Cardiac muscle cell (in vitro differentiated cells and primary cell): ENCODE data around the gene CORO1C. TPM values are rescaled to one million over a fixed set of nuclear protein-coding genes. Genes with fewer than 3 reads are reported as not detected.
"Not testable (repeated sequence)": the region's sequence is repeated elsewhere in the genome, so short reads cannot be mapped to it uniquely, and the experiment has no call there.

Experiments used
- DNase-seq, 2 donors: peaks; one replicate each; pipeline versions ENCODE4 v3.0.0 to v3.0.0-alpha.2; 2010 to 2017; ENCODE audit warnings: low read depth in 1 of 2, low spot score in 1 of 2
- H3K27ac ChIP-seq: fragments of 200-600 bp; sonication (generic); 2 replicates; pipeline ENCODE4 v1.5.1; 2016
- H3K27me3 ChIP-seq: fragments of 200-600 bp; sonication (generic); 2 replicates; pipeline ENCODE4 v1.6.0; 2016; ENCODE audit warnings: control low read depth
- H3K36me3 ChIP-seq: fragments of 200-600 bp; sonication (generic); 2 replicates; pipeline ENCODE4 v1.5.1; 2016; ENCODE audit warnings: control low read depth
- H3K4me1 ChIP-seq: fragments of 200-600 bp; sonication (generic); 2 replicates; pipeline ENCODE4 v1.8.1; 2017; ENCODE audit warnings: low read depth, mild to moderate bottlenecking, mixed run types
- H3K4me3 ChIP-seq: fragments of 200-600 bp; sonication (generic); 2 replicates; pipeline ENCODE4 v1.5.1; 2016; ENCODE audit warnings: mild to moderate bottlenecking
- H3K9me3 ChIP-seq: fragments of 200-600 bp; sonication (generic); 2 replicates; pipeline ENCODE4 v1.5.1; 2017; ENCODE audit warnings: low read depth, mild to moderate bottlenecking, control low read depth
- polyA plus RNA-seq: library from polyadenylated mRNA; unstranded; fragments of >200 nt; fragmentation: Nextera tagmentation; extraction: Ambion mirVana; gene quantifications from 2 replicates; pipeline ENCODE4 v1.2.1, GENCODE V29; 2016
- total RNA-seq: library from RNA; depleted of rRNA; stranded (reverse); fragments of >200 nt; gene quantifications from 2 replicates; pipeline ENCODE4 v1.2.3, GENCODE V29; 2016
- TF ChIP-seq, protein P1 (sequence below): IDR thresholded peaks from 2 replicates; pipeline ENCODE4 v1.5.1; 2012; ENCODE audit warnings: low read depth, mild to moderate bottlenecking, low read length

CORO1C gene
- total and polyA plus RNA-seq, 2 experiments from 2014 or later, result 65.4 to 72.5 TPM

DNA sequence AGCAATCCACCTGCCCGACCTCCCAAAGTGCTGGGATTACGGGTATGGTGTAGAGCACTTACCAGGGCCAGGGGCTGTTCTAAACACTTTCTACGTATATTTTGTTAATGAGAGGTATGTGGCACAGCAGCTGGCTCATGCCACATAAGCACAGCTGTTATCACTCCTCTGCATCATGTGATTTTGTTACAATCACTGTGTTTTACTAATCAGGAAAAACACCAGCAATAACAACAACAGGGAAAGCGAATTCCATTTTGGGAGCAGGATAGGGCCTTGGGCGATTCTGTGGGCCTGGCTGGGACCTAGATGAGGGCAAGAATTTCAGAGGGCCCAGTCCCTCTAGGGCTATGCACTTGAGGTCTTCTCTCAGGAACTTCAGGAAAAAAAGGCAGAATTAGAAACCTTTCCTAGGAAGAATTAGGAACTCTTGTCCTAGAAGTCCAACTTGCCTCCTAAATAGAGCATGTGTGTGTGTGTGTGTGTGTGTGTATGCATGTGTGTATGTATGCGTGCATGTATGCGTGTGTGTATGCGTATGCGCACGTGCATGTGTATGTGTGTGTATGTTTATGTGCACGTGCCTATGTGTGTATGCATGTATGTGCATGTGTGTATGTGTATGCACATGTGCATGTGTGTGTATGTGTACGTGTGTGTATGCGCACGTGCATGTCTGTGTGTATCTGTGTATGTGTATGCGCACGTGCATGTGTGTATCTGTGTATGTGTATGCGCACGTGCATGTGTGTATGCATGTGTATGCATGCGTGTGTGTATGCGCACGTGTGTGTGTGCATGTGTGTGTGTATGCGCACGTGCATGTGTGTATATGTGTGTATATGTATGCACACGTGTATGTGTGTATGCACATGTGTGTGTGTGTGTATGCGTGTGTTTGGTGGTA is 41.8 kb upstream of the CORO1C start:
- Histone ChIP-seq H3K27ac (no peak overlapping the region), H3K4me3 (no peak overlapping the region), H3K9me3 (no peaks in the 10 kb centered on the region), H3K36me3 (no peaks in the 10 kb centered on the region), H3K27me3 (no peaks in the 10 kb centered on the region), H3K4me1 (no peaks in the 10 kb centered on the region)
- DNase-seq, result no peak
- TF ChIP-seq, protein P1, sequence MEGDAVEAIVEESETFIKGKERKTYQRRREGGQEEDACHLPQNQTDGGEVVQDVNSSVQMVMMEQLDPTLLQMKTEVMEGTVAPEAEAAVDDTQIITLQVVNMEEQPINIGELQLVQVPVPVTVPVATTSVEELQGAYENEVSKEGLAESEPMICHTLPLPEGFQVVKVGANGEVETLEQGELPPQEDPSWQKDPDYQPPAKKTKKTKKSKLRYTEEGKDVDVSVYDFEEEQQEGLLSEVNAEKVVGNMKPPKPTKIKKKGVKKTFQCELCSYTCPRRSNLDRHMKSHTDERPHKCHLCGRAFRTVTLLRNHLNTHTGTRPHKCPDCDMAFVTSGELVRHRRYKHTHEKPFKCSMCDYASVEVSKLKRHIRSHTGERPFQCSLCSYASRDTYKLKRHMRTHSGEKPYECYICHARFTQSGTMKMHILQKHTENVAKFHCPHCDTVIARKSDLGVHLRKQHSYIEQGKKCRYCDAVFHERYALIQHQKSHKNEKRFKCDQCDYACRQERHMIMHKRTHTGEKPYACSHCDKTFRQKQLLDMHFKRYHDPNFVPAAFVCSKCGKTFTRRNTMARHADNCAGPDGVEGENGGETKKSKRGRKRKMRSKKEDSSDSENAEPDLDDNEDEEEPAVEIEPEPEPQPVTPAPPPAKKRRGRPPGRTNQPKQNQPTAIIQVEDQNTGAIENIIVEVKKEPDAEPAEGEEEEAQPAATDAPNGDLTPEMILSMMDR, result no peak

GRCh38 chr12:108772247-108772646 is 40.9 kb upstream of the CORO1C start:
- no peak for DNase-seq
- Histone ChIP-seq H3K4me3 (no peak overlapping the region), H3K27me3 (no peaks in the 10 kb centered on the region), H3K4me1 (no peaks in the 10 kb centered on the region), H3K36me3 (no peaks in the 10 kb centered on the region), H3K9me3 (no peaks in the 10 kb centered on the region), H3K27ac (no peak overlapping the region)
- TF ChIP-seq, protein P1, result no peak

- H3K27ac ChIP-seq, H3K27me3 ChIP-seq, DNase-seq, H3K4me3 ChIP-seq, H3K4me1 ChIP-seq, H3K9me3 ChIP-seq, H3K36me3 ChIP-seq: not testable (repeated sequence)
These were observed 40.5 kb upstream of the CORO1C start for GRCh38 chr12:108771835-108772234.

GRCh38 chr12:108770963-108771362 is 39.6 kb upstream of the CORO1C start:
- no peak for DNase-seq
- no peak overlapping the region for H3K27ac ChIP-seq
- TF ChIP-seq, protein P1, result no peak
- no peaks in the 10 kb centered on the region for H3K4me1 ChIP-seq
- H3K4me3 ChIP-seq, result no peak overlapping the region
- no peaks in the 10 kb centered on the region for H3K27me3 ChIP-seq
- H3K9me3 ChIP-seq, result no peaks in the 10 kb centered on the region
- H3K36me3 ChIP-seq, result no peaks in the 10 kb centered on the region

- TF ChIP-seq, protein P1, result no peak
- H3K27ac ChIP-seq, result no peak overlapping the region
- H3K27me3 ChIP-seq, result no peaks in the 10 kb centered on the region
- H3K9me3 ChIP-seq, result no peaks in the 10 kb centered on the region
- H3K4me3 ChIP-seq, result no peak overlapping the region
- H3K36me3 ChIP-seq, result no peaks in the 10 kb centered on the region
- no peaks in the 10 kb centered on the region for H3K4me1 ChIP-seq
- no peak for DNase-seq
These were observed 39.0 kb upstream of the CORO1C start for GRCh38 chr12:108770269-108770829.
